Measurements from ENCODE around the gene BRPF3.
"Not testable (repeated sequence)": the region's sequence is repeated elsewhere in the genome, so short reads cannot be mapped to it uniquely, and the experiment has no call there.

Gene BRPF3

GRCh38 chr6:36200998-36201596 lies 4.6 kb downstream of the BRPF3 start:
- no peak for DNase-seq (ENCODE audit: low spot score)

GRCh38 chr6:36201612-36202011 lies 5.1 kb downstream of the BRPF3 start:
- DNase-seq (ENCODE audit: low spot score), result no peak

- no peak for DNase-seq (ENCODE audit: low spot score)
Measured at GRCh38 chr6:36202101-36202500, 5.6 kb downstream of the BRPF3 start.

- no peak for DNase-seq (ENCODE audit: low spot score)
Measured at GRCh38 chr6:36204068-36204753, 7.7 kb downstream of the BRPF3 start.

- no peak for DNase-seq (ENCODE audit: low spot score)
Measured at GRCh38 chr6:36207155-36207554, 10.6 kb downstream of the BRPF3 start.

- no peak for DNase-seq (ENCODE audit: low spot score)
Measured at GRCh38 chr6:36209606-36210005, 13.1 kb downstream of the BRPF3 start.

- DNase-seq (ENCODE audit: low spot score), result no peak
Measured at GRCh38 chr6:36210182-36210581, 13.6 kb downstream of the BRPF3 start.

GRCh38 chr6:36210886-36211595 lies 14.5 kb downstream of the BRPF3 start:
- no peak for DNase-seq (ENCODE audit: low spot score)

- DNase-seq (ENCODE audit: low spot score), result no peak
Measured at GRCh38 chr6:36216559-36216958, 20.0 kb downstream of the BRPF3 start.

GRCh38 chr6:36217188-36217587 lies 20.6 kb downstream of the BRPF3 start:
- no peak for DNase-seq (ENCODE audit: low spot score)

- no peak for DNase-seq (ENCODE audit: low spot score)
Measured at GRCh38 chr6:36217946-36218345, 21.4 kb downstream of the BRPF3 start.

- not testable (repeated sequence) for DNase-seq (ENCODE audit: low spot score)
Measured at GRCh38 chr6:36218516-36218915, 22.0 kb downstream of the BRPF3 start.

GRCh38 chr6:36219081-36219480 lies 22.5 kb downstream of the BRPF3 start:
- DNase-seq (ENCODE audit: low spot score), result no peak

GRCh38 chr6:36220226-36220625 lies 23.7 kb downstream of the BRPF3 start:
- no peak for DNase-seq (ENCODE audit: low spot score)

GRCh38 chr6:36221674-36222073 lies 25.1 kb downstream of the BRPF3 start:
- no peak for DNase-seq (ENCODE audit: low spot score)

- no peak for DNase-seq (ENCODE audit: low spot score)
Measured at GRCh38 chr6:36222924-36223323, 26.4 kb downstream of the BRPF3 start.

- DNase-seq (ENCODE audit: low spot score), result no peak
Measured at GRCh38 chr6:36223706-36224105, 27.2 kb downstream of the BRPF3 start.

GRCh38 chr6:36224918-36225461 lies 28.4 kb downstream of the BRPF3 start:
- DNase-seq (ENCODE audit: low spot score), result no peak

GRCh38 chr6:36226438-36227047 lies 30.0 kb downstream of the BRPF3 start:
- DNase-seq (ENCODE audit: low spot score), result no peak

- DNase-seq (ENCODE audit: low spot score), result no peak
Measured at GRCh38 chr6:36227379-36228228, 31.1 kb downstream of the BRPF3 start.

GRCh38 chr6:36229223-36229622 lies 32.7 kb downstream of the BRPF3 start:
- DNase-seq (ENCODE audit: low spot score), result no peak

- no peak for DNase-seq (ENCODE audit: low spot score)
Measured at GRCh38 chr6:36230371-36230770, 33.8 kb downstream of the BRPF3 start.
